CD8-positive, alpha-beta memory T cell (primary cell): ENCODE measurements around the gene DRGX. TPM values are rescaled to one million over a fixed set of nuclear protein-coding genes. Genes with fewer than 3 reads are reported as not detected.

Experiments
- CTCF ChIA-PET: fragments of 350-600 bp; sonication (Branson Sonifier 250); formaldehyde crosslinking; loops from one replicate; lab custom pipeline; 2021; ENCODE audit warnings: antibody characterized with exemption; lab: Charles Lee
- POLR2A ChIA-PET: fragments of 350-600 bp; sonication (Branson Sonifier 250); formaldehyde crosslinking; loops from one replicate; lab custom pipeline; 2021; ENCODE audit warnings: antibody characterized with exemption; lab: Charles Lee
- DNase-seq, 5 donors: peaks; one replicate each; pipeline versions ENCODE4 v3.0.0 to v3.0.0-alpha.2; 2020 to 2022; ENCODE audit warnings: mixed read lengths in 1 of 5
- H3K27ac ChIP-seq: one replicate; pipeline ENCODE4 v1.7.0; 2013; ENCODE audit warnings: low read depth, mild to moderate bottlenecking, low read length, moderate library complexity
- H3K27me3 ChIP-seq: 2 replicates; pipeline ENCODE4 v1.7.0; 2013; ENCODE audit warnings: low read length, mild to moderate bottlenecking; ENCODE audit not compliant: insufficient read depth, poor library complexity, severe bottlenecking
- H3K36me3 ChIP-seq: 2 replicates; pipeline ENCODE4 v1.7.0; 2013; ENCODE audit warnings: mild to moderate bottlenecking, low read length, moderate library complexity; ENCODE audit not compliant: insufficient read depth
- H3K4me1 ChIP-seq: 2 replicates; pipeline ENCODE4 v1.7.0; 2013; ENCODE audit warnings: mild to moderate bottlenecking, low read length, moderate library complexity; ENCODE audit not compliant: insufficient read depth
- H3K4me3 ChIP-seq: 2 replicates; pipeline ENCODE4 v1.7.0; 2013; ENCODE audit warnings: mild to moderate bottlenecking, low read length
- H3K9me3 ChIP-seq: 2 replicates; pipeline ENCODE4 v1.7.0; 2013; ENCODE audit warnings: mild to moderate bottlenecking, low read length
- H3K27ac Mint-ChIP-seq, 8 donors: one replicate each; pipeline ENCODE4 v1.8.0; 2020 to 2021; ENCODE audit warnings: mixed read lengths in 8 of 8, mild to moderate bottlenecking in 6 of 8, inconsistent platforms in 3 of 8, moderate library complexity in 3 of 8
- H3K27me3 Mint-ChIP-seq, 2 donors: one replicate each; pipeline ENCODE4 v1.8.0; 2020 to 2021; ENCODE audit warnings: mixed read lengths in 2 of 2, mild to moderate bottlenecking in 1 of 2, moderate library complexity in 1 of 2
- H3K36me3 Mint-ChIP-seq, 3 donors: one replicate each; pipeline ENCODE4 v1.8.0; 2020 to 2021; ENCODE audit warnings: mixed read lengths in 3 of 3, inconsistent platforms in 1 of 3, mild to moderate bottlenecking in 1 of 3
- H3K4me1 Mint-ChIP-seq, 3 donors: one replicate each; pipeline ENCODE4 v1.8.0; 2020 to 2021; ENCODE audit warnings: mixed read lengths in 3 of 3, inconsistent platforms in 1 of 3, mild to moderate bottlenecking in 1 of 3
- H3K4me3 Mint-ChIP-seq, 7 donors: one replicate each; pipeline ENCODE4 v1.8.0; 2020 to 2021; ENCODE audit warnings: mixed read lengths in 7 of 7, mild to moderate bottlenecking in 6 of 7, moderate library complexity in 4 of 7, inconsistent platforms in 2 of 7
- H3K9me3 Mint-ChIP-seq, 5 donors: one replicate each; pipeline ENCODE4 v1.8.0; 2020 to 2022; ENCODE audit warnings: mixed read lengths in 5 of 5, mild to moderate bottlenecking in 3 of 5, moderate library complexity in 2 of 5, inconsistent platforms in 1 of 5
- polyA plus RNA-seq: library from polyadenylated mRNA; unstranded; fragments of 300-500 nt; fragmentation: Illumina TruSeq; gene quantifications from one replicate; pipeline ENCODE4 v1.2.3, GENCODE V29; 2021
- total RNA-seq, 2 experiments: library from RNA; stranded (reverse); gene quantifications; one replicate each; pipeline ENCODE4 v1.2.3, GENCODE V29; 2021

Gene DRGX
- total and polyA plus RNA-seq, 3 experiments from 2014 or later: not detected

GRCh38 chr10:49332768-49333167 is 63.1 kb downstream of the DRGX start:
- CTCF ChIA-PET: no interaction called here
- no peaks in the 10 kb centered on the region for H3K9me3 ChIP-seq

GRCh38 chr10:49332333-49332732 is 63.6 kb downstream of the DRGX start:
- H3K4me1 ChIP-seq: peaks cover 7% of the 10 kb centered on the region
- H3K36me3 ChIP-seq: no peaks in the 10 kb centered on the region
- Mint-ChIP-seq H3K36me3 (peaks cover 0 to 29% (median 3%) of the 10 kb centered on the region in 3 donors), H3K4me3 (no peak overlapping the region), H3K27me3 (peaks cover 7 to 8% of the 10 kb centered on the region in 2 donors), H3K4me1 (peaks cover 9 to 16% (median 16%) of the 10 kb centered on the region in 3 donors), H3K27ac (no peak overlapping the region), H3K9me3 (peaks cover 0 to 16% (median 14%) of the 10 kb centered on the region in 5 donors)
- H3K27ac ChIP-seq: no peak overlapping the region
- DNase-seq: no peak
- no peaks in the 10 kb centered on the region for H3K9me3 ChIP-seq
- no peaks in the 10 kb centered on the region for H3K27me3 ChIP-seq
- ChIA-PET POLR2A (no interaction called here), CTCF (no interaction called here)
- H3K4me3 ChIP-seq: no peak overlapping the region

More at GRCh38 chr10:49332768-49333167, 63.1 kb downstream of the DRGX start:
- Histone ChIP-seq H3K36me3 (no peaks in the 10 kb centered on the region), H3K4me3 (no peak overlapping the region), H3K27ac (no peak overlapping the region), H3K4me1 (peaks cover 7% of the 10 kb centered on the region), H3K27me3 (no peaks in the 10 kb centered on the region)
- no peak for DNase-seq
- POLR2A ChIA-PET: no interaction called here
- Mint-ChIP-seq H3K9me3 (peaks cover 0 to 16% (median 14%) of the 10 kb centered on the region in 5 donors), H3K36me3 (peaks cover 0 to 29% (median 3%) of the 10 kb centered on the region in 3 donors), H3K27ac (no peak overlapping the region), H3K4me3 (no peak overlapping the region), H3K27me3 (peaks cover 8 to 10% of the 10 kb centered on the region in 2 donors), H3K4me1 (peaks cover 9 to 16% (median 16%) of the 10 kb centered on the region in 3 donors)

GRCh38 chr10:49331431-49331830 is 64.5 kb downstream of the DRGX start:
- Histone ChIP-seq H3K27me3 (no peaks in the 10 kb centered on the region), H3K4me1 (peaks cover 7% of the 10 kb centered on the region), H3K27ac (no peak overlapping the region), H3K9me3 (no peaks in the 10 kb centered on the region), H3K36me3 (no peaks in the 10 kb centered on the region), H3K4me3 (no peak overlapping the region)
- H3K4me3 Mint-ChIP-seq: no peak overlapping the region
- ChIA-PET POLR2A (no interaction called here), CTCF (no interaction called here)
- peaks cover 9 to 16% (median 16%) of the 10 kb centered on the region in 3 donors for H3K4me1 Mint-ChIP-seq
- no peak for DNase-seq
- peak overlapping the region in 1 of 8 donors; percentile 37 for H3K27ac Mint-ChIP-seq
- peaks cover 3 to 8% of the 10 kb centered on the region in 2 donors for H3K27me3 Mint-ChIP-seq
- H3K36me3 Mint-ChIP-seq: peaks cover 0 to 25% (median 3%) of the 10 kb centered on the region in 3 donors
- H3K9me3 Mint-ChIP-seq: peaks cover 0 to 16% (median 14%) of the 10 kb centered on the region in 5 donors

- ChIA-PET CTCF (no interaction called here), POLR2A (no interaction called here)
- peaks cover 3 to 9% of the 10 kb centered on the region in 2 donors for H3K27me3 Mint-ChIP-seq
- H3K36me3 Mint-ChIP-seq: peaks cover 0 to 13% (median 3%) of the 10 kb centered on the region in 3 donors
- Histone ChIP-seq H3K36me3 (no peaks in the 10 kb centered on the region), H3K4me1 (peaks cover 7% of the 10 kb centered on the region), H3K27ac (no peak overlapping the region), H3K9me3 (no peaks in the 10 kb centered on the region), H3K4me3 (no peak overlapping the region), H3K27me3 (no peaks in the 10 kb centered on the region)
- no peak for DNase-seq
- peaks cover 0 to 7% (median 6%) of the 10 kb centered on the region in 5 donors for H3K9me3 Mint-ChIP-seq
- no peak overlapping the region for H3K4me3 Mint-ChIP-seq
- no peak overlapping the region for H3K27ac Mint-ChIP-seq
- H3K4me1 Mint-ChIP-seq: peaks cover 1 to 7% (median 6%) of the 10 kb centered on the region in 3 donors
These were observed 65.7 kb downstream of the DRGX start for GRCh38 chr10:49330127-49330665.

- Histone ChIP-seq H3K27ac (no peak overlapping the region), H3K27me3 (no peaks in the 10 kb centered on the region), H3K4me1 (no peaks in the 10 kb centered on the region), H3K9me3 (no peaks in the 10 kb centered on the region), H3K4me3 (no peak overlapping the region), H3K36me3 (no peaks in the 10 kb centered on the region)
- Mint-ChIP-seq H3K27ac (no peak overlapping the region), H3K4me1 (no peaks in the 10 kb centered on the region), H3K27me3 (peaks cover 3 to 9% of the 10 kb centered on the region in 2 donors), H3K36me3 (peaks cover 0 to 6% (median 3%) of the 10 kb centered on the region in 3 donors), H3K4me3 (no peak overlapping the region), H3K9me3 (peaks cover 0 to 4% (median 0%) of the 10 kb centered on the region in 5 donors)
- DNase-seq: no peak
- POLR2A ChIA-PET: no interaction called here
- CTCF ChIA-PET: no interaction called here
These were observed 66.8 kb downstream of the DRGX start for GRCh38 chr10:49329146-49329505.

GRCh38 chr10:49328401-49329145 is 67.3 kb downstream of the DRGX start:
- peaks cover 0 to 1% (median 0%) of the 10 kb centered on the region in 5 donors for H3K9me3 Mint-ChIP-seq
- H3K4me3 ChIP-seq: no peak overlapping the region
- H3K27ac ChIP-seq: no peak overlapping the region
- no peaks in the 10 kb centered on the region for H3K9me3 ChIP-seq
- peaks cover 0 to 3% (median 3%) of the 10 kb centered on the region in 3 donors for H3K36me3 Mint-ChIP-seq
- peaks cover 3 to 9% of the 10 kb centered on the region in 2 donors for H3K27me3 Mint-ChIP-seq
- peak overlapping the region in 2 of 8 donors; percentile 19 to 62 for H3K27ac Mint-ChIP-seq
- H3K36me3 ChIP-seq: no peaks in the 10 kb centered on the region
- H3K27me3 ChIP-seq: no peaks in the 10 kb centered on the region
- H3K4me1 ChIP-seq: no peaks in the 10 kb centered on the region
- no peak for DNase-seq
- ChIA-PET POLR2A (no interaction called here), CTCF (no interaction called here)
- H3K4me3 Mint-ChIP-seq: no peak overlapping the region
- H3K4me1 Mint-ChIP-seq: no peaks in the 10 kb centered on the region

- Histone ChIP-seq H3K4me3 (no peak overlapping the region), H3K27ac (no peak overlapping the region), H3K36me3 (no peaks in the 10 kb centered on the region), H3K9me3 (no peaks in the 10 kb centered on the region), H3K27me3 (no peaks in the 10 kb centered on the region), H3K4me1 (no peaks in the 10 kb centered on the region)
- Mint-ChIP-seq H3K27me3 (peaks cover 3 to 7% of the 10 kb centered on the region in 2 donors), H3K36me3 (no peaks in the 10 kb centered on the region), H3K9me3 (no peaks in the 10 kb centered on the region), H3K4me3 (no peak overlapping the region), H3K27ac (no peak overlapping the region), H3K4me1 (no peaks in the 10 kb centered on the region)
- CTCF ChIA-PET: no interaction called here
- DNase-seq: no peak
- POLR2A ChIA-PET: no interaction called here
These were observed 68.7 kb downstream of the DRGX start for GRCh38 chr10:49327036-49327813.
